SK-N-SH (cell line): ENCODE measurements around the gene NUP210L. TPM values are rescaled to one million over a fixed set of nuclear protein-coding genes. Genes with fewer than 3 reads are reported as not detected.
"Not testable (repeated sequence)": the region's sequence is repeated elsewhere in the genome, so short reads cannot be mapped to it uniquely, and the experiment has no call there.

ENCODE experiments used
- CTCF ChIA-PET: fragments of 300-600, 350-600 bp; formaldehyde crosslinking; extraction: SDS; loops from one replicate; lab custom pipeline; 2021; lab: Yijun Ruan, JAX
- POLR2A ChIA-PET: fragments of 350-600 bp; sonication (Branson Sonifier 250); formaldehyde crosslinking; extraction: SDS; loops from one replicate; lab custom pipeline; 2020; ENCODE audit warnings: antibody characterized with exemption, inconsistent platforms; lab: Yijun Ruan, JAX
- DNase-seq: peaks from one replicate; pipeline ENCODE4 v3.0.0; 2012
- H2AFZ ChIP-seq: fragments of 200-600 bp; sonication (generic); 2 replicates; pipeline ENCODE4 v1.8.1; 2016; ENCODE audit warnings: antibody characterized with exemption, mild to moderate bottlenecking, low read depth
- H3F3A ChIP-seq: fragments of 200-600 bp; sonication (generic); replicated peaks from 2 replicates; pipeline ENCODE3; 2016; ENCODE audit warnings: antibody characterized with exemption, mild to moderate bottlenecking; ENCODE audit not compliant: insufficient read depth
- H3K27ac ChIP-seq, 2 experiments: fragments of 200-500 bp in 1 of 2; fragments of 200-600 bp in 1 of 2; sonication (Bioruptor generic) in 1 of 2; sonication (generic), shearing (Covaris generic) in 1 of 2; 2 replicates each; pipeline versions ENCODE4 v1.5.1 to v1.6.1; 2014 to 2016; ENCODE audit warnings: low read depth in 2 of 2, inconsistent platforms in 1 of 2, low read length in 1 of 2, mild to moderate bottlenecking in 1 of 2, mixed read lengths in 1 of 2
- H3K27me3 ChIP-seq: fragments of 200-600 bp; sonication (generic), shearing (Covaris generic); 2 replicates; pipeline ENCODE4 v1.6.1; 2016; ENCODE audit warnings: mixed run types; ENCODE audit not compliant: insufficient read depth
- H3K36me3 ChIP-seq, 2 experiments: fragments of 200-500 bp in 1 of 2; fragments of 200-600 bp in 1 of 2; sonication (Bioruptor generic) in 1 of 2; sonication (generic) in 1 of 2; replicated peaks in 1 of 2; 2 replicates each; pipeline versions ENCODE3 to v1.5.1; 2014 to 2016; ENCODE audit warnings: low read length in 1 of 2, mild to moderate bottlenecking in 1 of 2; ENCODE audit not compliant: insufficient read depth in 2 of 2, control insufficient read depth in 1 of 2
- H3K4me1 ChIP-seq, 2 experiments: fragments of 200-500 bp in 1 of 2; fragments of 200-600 bp in 1 of 2; sonication (Bioruptor generic) in 1 of 2; sonication (generic), shearing (Covaris generic) in 1 of 2; 2 replicates each; pipeline versions ENCODE4 v1.5.1 to v1.6.1; 2014 to 2016; ENCODE audit warnings: low read depth in 1 of 2, low read length in 1 of 2, mixed run types in 1 of 2; ENCODE audit not compliant: insufficient read depth in 2 of 2, control insufficient read depth in 1 of 2
- H3K4me2 ChIP-seq: fragments of 200-600 bp; sonication (generic), shearing (Covaris generic); 2 replicates; pipeline ENCODE4 v1.6.1; 2017; ENCODE audit warnings: mixed run types
- H3K4me3 ChIP-seq, 2 experiments: fragments of 200-500 bp in 1 of 2; fragments of 200-600 bp in 1 of 2; sonication (Bioruptor generic) in 1 of 2; sonication (generic), shearing (Covaris generic) in 1 of 2; 2 replicates each; pipeline versions ENCODE4 v1.5.1 to v1.8.1; 2014 to 2016; ENCODE audit warnings: low read depth in 2 of 2, inconsistent platforms in 1 of 2, low read length in 1 of 2, mild to moderate bottlenecking in 1 of 2, mixed read lengths in 1 of 2, moderate library complexity in 1 of 2
- H3K79me2 ChIP-seq: fragments of 200-600 bp; sonication (generic); 2 replicates; pipeline ENCODE4 v1.8.1; 2017; ENCODE audit warnings: mild to moderate bottlenecking; ENCODE audit not compliant: insufficient read depth
- H3K9ac ChIP-seq: fragments of 200-600 bp; sonication (generic); 2 replicates; pipeline ENCODE4 v1.6.1; 2017; ENCODE audit warnings: mixed run types
- H3K9me2 ChIP-seq: fragments of 200-600 bp; sonication (generic); 2 replicates; pipeline ENCODE4 v1.6.1; 2017; ENCODE audit warnings: mixed run types
- H3K9me3 ChIP-seq: fragments of 200-600 bp; sonication (generic); 2 replicates; pipeline ENCODE4 v1.6.1; 2017; ENCODE audit warnings: mixed run types, mild to moderate bottlenecking, moderate library complexity
- H4K20me1 ChIP-seq: fragments of 200-600 bp; sonication (generic); 2 replicates; pipeline ENCODE4 v1.6.1; 2017; ENCODE audit warnings: mild to moderate bottlenecking, mixed run types; ENCODE audit not compliant: insufficient read depth
- CTCF ChIP-seq: fragments of 200-600 bp; sonication (generic); IDR thresholded peaks from 2 replicates; pipeline ENCODE4 v1.6.1; 2017; ENCODE audit warnings: antibody characterized with exemption, mild to moderate bottlenecking, moderate library complexity
- ELF1 ChIP-seq: IDR thresholded peaks from 2 replicates; pipeline ENCODE4 v1.4.0; 2012
- EZH2phosphoT487 ChIP-seq: fragments of 200-600 bp; sonication (generic); IDR thresholded peaks from 2 replicates; pipeline ENCODE4 v1.6.1; 2017; ENCODE audit warnings: low read depth, mixed run types, mild to moderate bottlenecking, antibody characterized with exemption, moderate library complexity, borderline replicate concordance
- FOSL2 ChIP-seq: IDR thresholded peaks from 2 replicates; pipeline ENCODE4 v1.4.0; 2012; ENCODE audit warnings: low read depth, mild to moderate bottlenecking, moderate library complexity, borderline replicate concordance
- FOXJ3 ChIP-seq: sonication (generic); formaldehyde crosslinking; IDR thresholded peaks from 2 replicates; pipeline ENCODE4 v1.5.1; 2020; ENCODE audit warnings: mild to moderate bottlenecking, missing genetic modification reagents
- FOXM1 ChIP-seq: IDR thresholded peaks from 2 replicates; pipeline ENCODE4 v1.4.0; 2012; ENCODE audit warnings: low read depth, mild to moderate bottlenecking
- GATA2 ChIP-seq: sonication (generic); formaldehyde crosslinking; IDR thresholded peaks from 2 replicates; pipeline ENCODE4 v1.5.0; 2020; ENCODE audit warnings: mild to moderate bottlenecking, missing genetic modification reagents
- JUND ChIP-seq: IDR thresholded peaks from 2 replicates; pipeline ENCODE4 v1.4.0; 2012
- MAX ChIP-seq: IDR thresholded peaks from 2 replicates; pipeline ENCODE4 v1.4.0; 2012; ENCODE audit warnings: low read depth
- PBX3 ChIP-seq: IDR thresholded peaks from 2 replicates; pipeline ENCODE4; 2012
- RXRA ChIP-seq: IDR thresholded peaks from 2 replicates; pipeline ENCODE4 v1.4.0; 2012; ENCODE audit warnings: low read depth, mild to moderate bottlenecking, borderline replicate concordance
- SIN3A ChIP-seq: IDR thresholded peaks from 2 replicates; pipeline ENCODE4 v1.6.1; 2012; ENCODE audit warnings: low read depth, mild to moderate bottlenecking, low read length, moderate library complexity, borderline replicate concordance
- TEAD4 ChIP-seq: IDR thresholded peaks from 2 replicates; pipeline ENCODE4 v1.4.0; 2012; ENCODE audit warnings: mild to moderate bottlenecking, borderline replicate concordance; ENCODE audit not compliant: insufficient read depth
- USF2 ChIP-seq: fragments of 150-350 bp; IDR thresholded peaks from 2 replicates; pipeline ENCODE4 v1.6.1; 2017; ENCODE audit warnings: antibody characterized with exemption, low read length, low read depth, borderline replicate concordance
- YY1 ChIP-seq: IDR thresholded peaks from 2 replicates; pipeline ENCODE4 v1.4.0; 2012; ENCODE audit warnings: low read depth, mild to moderate bottlenecking
- ZBTB33 ChIP-seq: IDR thresholded peaks from 2 replicates; pipeline ENCODE4 v1.4.0; 2012; ENCODE audit warnings: low read depth, borderline replicate concordance
- WGBS: methylation state at CpG from one replicate; pipeline ENCODE4 v1.1.6; 2017; ENCODE audit warnings: low lambda C conversion rate; 5-methylcytosine and 5-hydroxymethylcytosine counted together
- polyA plus RNA-seq, 3 experiments: library from polyadenylated mRNA; depleted of rRNA; stranded (reverse); fragments of >200 nt; gene quantifications; 2 replicates each; pipeline ENCODE4 v1.2.3, GENCODE V29; 2012

The NUP210L gene
- polyA plus RNA-seq, 1 of the 3 experiments (the other 2 are of a cell fraction) = not detected

DNA sequence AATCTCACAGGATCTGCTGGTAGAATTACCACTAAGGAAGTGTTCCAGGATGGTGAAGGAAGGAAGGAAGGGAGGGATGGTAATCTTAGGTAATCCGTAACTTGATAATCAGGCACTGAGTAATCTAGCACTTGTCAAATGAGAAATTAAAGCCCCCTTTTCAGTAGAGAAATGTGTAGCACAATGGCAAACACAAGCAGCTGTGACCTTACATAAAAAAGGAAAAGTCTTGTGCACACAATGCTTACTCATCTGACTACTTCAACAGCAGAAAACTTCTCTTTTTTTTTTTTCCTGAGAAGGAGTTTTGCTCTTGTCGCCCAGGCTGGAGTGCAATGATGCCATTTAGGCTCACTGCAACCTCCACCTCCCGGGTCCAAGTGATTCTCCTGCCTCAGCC, 6.1 kb downstream of the NUP210L start:
- no peak overlapping the region for H3K4me2 ChIP-seq
- no peak overlapping the region for H3K4me3 ChIP-seq
- ChIA-PET CTCF (interaction anchor here (0.7 kb wide), 1 partner anchor 470 kb away, joined by 3 read pairs; the partner anchor contains the start of gene NPR1), POLR2A (interaction anchor here (1.1 kb wide), 1 partner anchor 10 kb away, joined by 5 read pairs; no protein-coding TSS in a partner anchor)
- 92% methylated on average over 3 of the region's 3 CpGs for WGBS
- H3K4me1 ChIP-seq = no peaks in the 10 kb centered on the region
- H3F3A ChIP-seq = peaks cover 4% of the 10 kb centered on the region
- no peaks in the 10 kb centered on the region for H3K36me3 ChIP-seq
- H3K9me3 ChIP-seq = no peaks in the 10 kb centered on the region
- no peaks in the 10 kb centered on the region for H3K79me2 ChIP-seq
- TF ChIP-seq FOXM1 = no peak
- no peak for TF ChIP-seq MAX
- no peak for TF ChIP-seq TEAD4
- no peak for TF ChIP-seq PBX3
- TF ChIP-seq JUND = no peak
- no peak for TF ChIP-seq GATA2
- TF ChIP-seq YY1 = no peak
- no peak for TF ChIP-seq FOSL2
- TF ChIP-seq USF2 = no peak
- TF ChIP-seq ZBTB33 = no peak
- TF ChIP-seq RXRA = no peak
- no peak for TF ChIP-seq ELF1
- no peak for TF ChIP-seq FOXJ3 (CRISPR knock-in tag)
- no peak for TF ChIP-seq EZH2phosphoT487
- TF ChIP-seq CTCF = no peak
- no peak for TF ChIP-seq SIN3A
- H3K9ac ChIP-seq = no peak overlapping the region
- H2AFZ ChIP-seq = no peak overlapping the region
- H3K27me3 ChIP-seq = no peaks in the 10 kb centered on the region
- no peaks in the 10 kb centered on the region for H4K20me1 ChIP-seq
- no peaks in the 10 kb centered on the region for H3K9me2 ChIP-seq
- H3K27ac ChIP-seq = no peak overlapping the region
- no peak for DNase-seq

GRCh38 chr1:154147505-154147904, 7.4 kb downstream of the NUP210L start:
- 80% methylated on average over 5 of the region's 5 CpGs for WGBS
- H3K4me3 ChIP-seq, H3K9me3 ChIP-seq, H3K9me2 ChIP-seq, H3K36me3 ChIP-seq, H3K9ac ChIP-seq, H2AFZ ChIP-seq, H3K27ac ChIP-seq, H4K20me1 ChIP-seq, DNase-seq, H3K4me1 ChIP-seq, H3K4me2 ChIP-seq, H3F3A ChIP-seq, H3K27me3 ChIP-seq, H3K79me2 ChIP-seq: not testable (repeated sequence)
- POLR2A ChIA-PET = interaction anchor here (0.7 kb wide), 1 partner anchor 157 kb away, joined by 3 read pairs; no protein-coding TSS in a partner anchor
- CTCF ChIA-PET = interaction anchor here (1.0 to 3.1 kb wide), 2 partner anchors 12 to 14 kb away, joined by 3 to 10 read pairs; no protein-coding TSS in a partner anchor
